ENCODE measurements around the gene RFX5. TPM values are rescaled to one million over a fixed set of nuclear protein-coding genes. Genes with fewer than 3 reads are reported as not detected.
A peak's percentile ranks its signal among the peaks of the same experiment; 100 is the strongest.

Gene RFX5
- polyA plus RNA-seq, 1 donor: 41.4 TPM

- WGBS (ENCODE audit: insufficient coverage, low lambda C conversion rate): no CpG with 5 or more reads among the region's 2 CpGs
- Histone ChIP-seq H3K4me1 (ENCODE audit: control insufficient read depth, insufficient read depth, low read length) (peaks cover 5% of the 10 kb centered on the region), H3K4me3 (ENCODE audit: low read length) (no peak overlapping the region), H3K27me3 (ENCODE audit: control insufficient read depth, insufficient read depth, low read length) (no peaks in the 10 kb centered on the region), H3K27ac (ENCODE audit: low read length) (no peak overlapping the region), H3K36me3 (ENCODE audit: control insufficient read depth, insufficient read depth, low read length) (peaks cover 35% of the 10 kb centered on the region), H3K9me3 (ENCODE audit: control insufficient read depth, low read depth, low read length) (no peaks in the 10 kb centered on the region)
- no peak for DNase-seq
Observed at GRCh38 chr1:151342021-151342420, 5.0 kb downstream of the RFX5 start.

GRCh38 chr1:151340870-151341754, 5.9 kb downstream of the RFX5 start:
- no peaks in the 10 kb centered on the region for H3K9me3 ChIP-seq (ENCODE audit: control insufficient read depth, low read depth, low read length)
- H3K27me3 ChIP-seq (ENCODE audit: control insufficient read depth, insufficient read depth, low read length): no peaks in the 10 kb centered on the region
- no CpG with 5 or more reads among the region's 7 CpGs for WGBS (ENCODE audit: insufficient coverage, low lambda C conversion rate)
- H3K4me3 ChIP-seq (ENCODE audit: low read length): no peak overlapping the region
- peak; percentile 66 to 74 for DNase-seq
- peaks cover 35% of the 10 kb centered on the region for H3K36me3 ChIP-seq (ENCODE audit: control insufficient read depth, insufficient read depth, low read length)
- H3K4me1 ChIP-seq (ENCODE audit: control insufficient read depth, insufficient read depth, low read length): peaks cover 5% of the 10 kb centered on the region
- no peak overlapping the region for H3K27ac ChIP-seq (ENCODE audit: low read length)

- Histone ChIP-seq H3K9me3 (ENCODE audit: control insufficient read depth, low read depth, low read length) (no peaks in the 10 kb centered on the region), H3K36me3 (ENCODE audit: control insufficient read depth, insufficient read depth, low read length) (peaks cover 3% of the 10 kb centered on the region), H3K4me3 (ENCODE audit: low read length) (no peak overlapping the region), H3K4me1 (ENCODE audit: control insufficient read depth, insufficient read depth, low read length) (no peaks in the 10 kb centered on the region), H3K27me3 (ENCODE audit: control insufficient read depth, insufficient read depth, low read length) (no peaks in the 10 kb centered on the region), H3K27ac (ENCODE audit: low read length) (no peak overlapping the region)
- no peak for DNase-seq
- WGBS (ENCODE audit: insufficient coverage, low lambda C conversion rate): 100% methylated on average over 2 of the region's 3 CpGs
Observed at GRCh38 chr1:151336556-151336955, 10.5 kb downstream of the RFX5 start.

- DNase-seq: no peak
- no peaks in the 10 kb centered on the region for H3K36me3 ChIP-seq (ENCODE audit: control insufficient read depth, insufficient read depth, low read length)
- H3K27me3 ChIP-seq (ENCODE audit: control insufficient read depth, insufficient read depth, low read length): no peaks in the 10 kb centered on the region
- WGBS (ENCODE audit: insufficient coverage, low lambda C conversion rate): 100% methylated on average over 1 of the region's 5 CpGs
- H3K4me3 ChIP-seq (ENCODE audit: low read length): no peak overlapping the region
- H3K4me1 ChIP-seq (ENCODE audit: control insufficient read depth, insufficient read depth, low read length): no peaks in the 10 kb centered on the region
- H3K27ac ChIP-seq (ENCODE audit: low read length): no peak overlapping the region
- no peaks in the 10 kb centered on the region for H3K9me3 ChIP-seq (ENCODE audit: control insufficient read depth, low read depth, low read length)
Observed at GRCh38 chr1:151334822-151335221, 12.2 kb downstream of the RFX5 start.

GRCh38 chr1:151327903-151328674, 19.0 kb downstream of the RFX5 start:
- peaks cover 4% of the 10 kb centered on the region for H3K4me1 ChIP-seq (ENCODE audit: control insufficient read depth, insufficient read depth, low read length)
- no peaks in the 10 kb centered on the region for H3K9me3 ChIP-seq (ENCODE audit: control insufficient read depth, low read depth, low read length)
- H3K36me3 ChIP-seq (ENCODE audit: control insufficient read depth, insufficient read depth, low read length): peaks cover 18% of the 10 kb centered on the region
- H3K27me3 ChIP-seq (ENCODE audit: control insufficient read depth, insufficient read depth, low read length): no peaks in the 10 kb centered on the region
- peak overlapping the region; percentile 66 for H3K4me3 ChIP-seq (ENCODE audit: low read length)
- WGBS (ENCODE audit: insufficient coverage, low lambda C conversion rate): 43% methylated on average over 2 of the region's 34 CpGs
- H3K27ac ChIP-seq (ENCODE audit: low read length): peak overlapping the region; percentile 94
- DNase-seq: no peak

GRCh38 chr1:151327223-151327902, 19.7 kb downstream of the RFX5 start, which contains the start of gene PI4KB:
TSS of gene PI4KB (minus strand) at chr1:151327416. CDS start at chr1:151316481, 10,935 bp downstream.
- H3K27me3 ChIP-seq (ENCODE audit: control insufficient read depth, insufficient read depth, low read length): no peaks in the 10 kb centered on the region
- peak within 1 kb of the TSS; percentile 94 for H3K27ac ChIP-seq (ENCODE audit: low read length)
- 0% methylated on average over 2 of the region's 40 CpGs for WGBS (ENCODE audit: insufficient coverage, low lambda C conversion rate)
- peaks cover 22% of the 10 kb centered on the region for H3K36me3 ChIP-seq (ENCODE audit: control insufficient read depth, insufficient read depth, low read length)
- no peaks in the 10 kb centered on the region for H3K9me3 ChIP-seq (ENCODE audit: control insufficient read depth, low read depth, low read length)
- DNase-seq: peak; percentile 96 to 97
- peaks cover 4% of the 10 kb centered on the region for H3K4me1 ChIP-seq (ENCODE audit: control insufficient read depth, insufficient read depth, low read length)
- peak within 1 kb of the TSS; percentile 66 for H3K4me3 ChIP-seq (ENCODE audit: low read length)

- H3K4me3 ChIP-seq (ENCODE audit: low read length): peak overlapping the region; percentile 66
- peaks cover 4% of the 10 kb centered on the region for H3K4me1 ChIP-seq (ENCODE audit: control insufficient read depth, insufficient read depth, low read length)
- H3K27ac ChIP-seq (ENCODE audit: low read length): peak overlapping the region; percentile 94
- no peaks in the 10 kb centered on the region for H3K27me3 ChIP-seq (ENCODE audit: control insufficient read depth, insufficient read depth, low read length)
- H3K9me3 ChIP-seq (ENCODE audit: control insufficient read depth, low read depth, low read length): no peaks in the 10 kb centered on the region
- peak; percentile 38 to 42 for DNase-seq
- H3K36me3 ChIP-seq (ENCODE audit: control insufficient read depth, insufficient read depth, low read length): peaks cover 28% of the 10 kb centered on the region
- WGBS (ENCODE audit: insufficient coverage, low lambda C conversion rate): 0% methylated on average over 1 of the region's 12 CpGs
Observed at GRCh38 chr1:151326619-151327222, 20.3 kb downstream of the RFX5 start.

- H3K27ac ChIP-seq (ENCODE audit: low read length): no peak overlapping the region
- no peaks in the 10 kb centered on the region for H3K9me3 ChIP-seq (ENCODE audit: control insufficient read depth, low read depth, low read length)
- no peaks in the 10 kb centered on the region for H3K27me3 ChIP-seq (ENCODE audit: control insufficient read depth, insufficient read depth, low read length)
- WGBS (ENCODE audit: insufficient coverage, low lambda C conversion rate): 0% methylated on average over 1 of the region's 5 CpGs
- peak overlapping the region; percentile 66 for H3K4me3 ChIP-seq (ENCODE audit: low read length)
- no peak for DNase-seq
- H3K4me1 ChIP-seq (ENCODE audit: control insufficient read depth, insufficient read depth, low read length): peaks cover 4% of the 10 kb centered on the region
- peaks cover 33% of the 10 kb centered on the region for H3K36me3 ChIP-seq (ENCODE audit: control insufficient read depth, insufficient read depth, low read length)
Observed at GRCh38 chr1:151325646-151326429, 21.2 kb downstream of the RFX5 start.

GRCh38 chr1:151325231-151325630, 21.8 kb downstream of the RFX5 start:
- Histone ChIP-seq H3K27ac (ENCODE audit: low read length) (no peak overlapping the region), H3K4me3 (ENCODE audit: low read length) (no peak overlapping the region), H3K36me3 (ENCODE audit: control insufficient read depth, insufficient read depth, low read length) (peaks cover 39% of the 10 kb centered on the region), H3K9me3 (ENCODE audit: control insufficient read depth, low read depth, low read length) (no peaks in the 10 kb centered on the region), H3K27me3 (ENCODE audit: control insufficient read depth, insufficient read depth, low read length) (no peaks in the 10 kb centered on the region), H3K4me1 (ENCODE audit: control insufficient read depth, insufficient read depth, low read length) (peaks cover 4% of the 10 kb centered on the region)
- no CpG with 5 or more reads among the region's 7 CpGs for WGBS (ENCODE audit: insufficient coverage, low lambda C conversion rate)
- no peak for DNase-seq
